T-cell (primary cell): ENCODE data around the gene CTNNA1. TPM values are rescaled to one million over a fixed set of nuclear protein-coding genes. Genes with fewer than 3 reads are reported as not detected.

Source experiments
- ATAC-seq, 4 experiments: fragments of 200-7000 bp in 3 of 4; fragments of 150-1000 bp in 1 of 4; cut with Tn5 transposase; replicated peaks in 1 of 4; 1 replicate in 3 of 4; 2 replicates in 1 of 4; pipeline ENCODE4 v1.10.0; 2021; ENCODE audit warnings: moderate library complexity in 3 of 4, mild to moderate bottlenecking in 2 of 4, moderate number of reproducible peaks in 1 of 4
- CTCF ChIA-PET, 2 donors: fragments of 300-600 bp; sonication (Branson Sonifier 250); formaldehyde crosslinking; loops; one replicate each; lab custom pipeline; 2022; ENCODE audit warnings: antibody characterized with exemption in 2 of 2; lab: Charles Lee
- POLR2A ChIA-PET, 2 donors: fragments of 300-600 bp; sonication (Branson Sonifier 250); formaldehyde crosslinking; loops; one replicate each; lab custom pipeline; 2022; ENCODE audit warnings: antibody characterized with exemption in 2 of 2; lab: Charles Lee
- DNase-seq, 35 experiments: peaks; one replicate each; pipeline versions ENCODE4 v3.0.0 to v3.0.0-alpha.2; 2013 to 2023
- H3K27ac ChIP-seq: one replicate; pipeline ENCODE4 v1.5.1; 2013; ENCODE audit warnings: low read length
- H3K27me3 ChIP-seq, 2 experiments: replicated peaks in 1 of 2; 1 replicate in 1 of 2; 2 replicates in 1 of 2; pipeline versions ENCODE4 v1.6.1 to v1.7.0; 2013; ENCODE audit warnings: low read length in 1 of 2, mixed read lengths in 1 of 2; ENCODE audit not compliant: control insufficient read depth in 2 of 2, insufficient read depth in 2 of 2; ENCODE audit errors: extremely low read depth in 1 of 2
- H3K36me3 ChIP-seq, 2 donors: 1 replicate in 1 of 2; 2 replicates in 1 of 2; pipeline versions ENCODE4 v1.6.1 to v1.7.0; 2013; ENCODE audit warnings: low read length in 1 of 2; ENCODE audit not compliant: control insufficient read depth in 2 of 2, insufficient read depth in 1 of 2; ENCODE audit errors: extremely low read depth in 1 of 2
- H3K4me1 ChIP-seq, 2 experiments: 1 replicate in 1 of 2; 2 replicates in 1 of 2; pipeline versions ENCODE4 v1.6.1 to v1.7.0; 2013; ENCODE audit warnings: low read length in 2 of 2, mixed read lengths in 1 of 2; ENCODE audit not compliant: insufficient read depth in 2 of 2, control insufficient read depth in 1 of 2; ENCODE audit errors: extremely low read depth in 1 of 2
- H3K4me3 ChIP-seq, 2 donors: 1 replicate in 1 of 2; 2 replicates in 1 of 2; pipeline versions ENCODE4 v1.5.1 to v1.7.0; 2013; ENCODE audit warnings: mild to moderate bottlenecking in 2 of 2, low read length in 1 of 2, moderate library complexity in 1 of 2; ENCODE audit not compliant: control insufficient read depth in 1 of 2; ENCODE audit errors: extremely low read depth in 1 of 2
- H3K9me3 ChIP-seq: 2 replicates; pipeline ENCODE4 v1.7.0; 2013
- H3K27ac Mint-ChIP-seq, 2 donors: one replicate each; pipeline ENCODE4 v1.8.0; 2020 to 2021; ENCODE audit warnings: mild to moderate bottlenecking in 2 of 2, mixed read lengths in 2 of 2
- H3K27me3 Mint-ChIP-seq, 2 donors: one replicate each; pipeline ENCODE4 v1.8.0; 2021 to 2022; ENCODE audit warnings: mixed read lengths in 2 of 2
- H3K36me3 Mint-ChIP-seq: one replicate; pipeline ENCODE4 v1.8.0; 2021; ENCODE audit warnings: mixed read lengths
- H3K4me1 Mint-ChIP-seq, 3 donors: one replicate each; pipeline ENCODE4 v1.8.0; 2020 to 2022; ENCODE audit warnings: mixed read lengths in 3 of 3, mild to moderate bottlenecking in 1 of 3
- H3K4me3 Mint-ChIP-seq, 3 donors: one replicate each; pipeline ENCODE4 v1.8.0; 2020 to 2022; ENCODE audit warnings: mild to moderate bottlenecking in 3 of 3, mixed read lengths in 3 of 3, moderate library complexity in 3 of 3
- H3K9me3 Mint-ChIP-seq, 3 donors: one replicate each; pipeline ENCODE4 v1.8.0; 2020 to 2022; ENCODE audit warnings: mixed read lengths in 3 of 3
- WGBS: methylation state at CpG from one replicate; pipeline ENCODE4 v1.1.5; 2013; ENCODE audit warnings: missing lambda C conversion rate; ENCODE audit not compliant: insufficient coverage; 5-methylcytosine and 5-hydroxymethylcytosine counted together
- total RNA-seq, 35 experiments: library from RNA in 6 of 35; stranded (reverse) in 6 of 35; fragments of 120-200 nt in 1 of 35; gene quantifications; one replicate each; pipeline versions ENCODE4 v1.2.1 to v1.2.4 and lab custom pipeline; 2013 to 2026

The CTNNA1 gene
- total RNA-seq, 5 donors from 2014 or later (not counting 1 experiment from before 2014, with no cell fraction given), result 13.5 to 33.3 (median 18.5) TPM

DNA sequence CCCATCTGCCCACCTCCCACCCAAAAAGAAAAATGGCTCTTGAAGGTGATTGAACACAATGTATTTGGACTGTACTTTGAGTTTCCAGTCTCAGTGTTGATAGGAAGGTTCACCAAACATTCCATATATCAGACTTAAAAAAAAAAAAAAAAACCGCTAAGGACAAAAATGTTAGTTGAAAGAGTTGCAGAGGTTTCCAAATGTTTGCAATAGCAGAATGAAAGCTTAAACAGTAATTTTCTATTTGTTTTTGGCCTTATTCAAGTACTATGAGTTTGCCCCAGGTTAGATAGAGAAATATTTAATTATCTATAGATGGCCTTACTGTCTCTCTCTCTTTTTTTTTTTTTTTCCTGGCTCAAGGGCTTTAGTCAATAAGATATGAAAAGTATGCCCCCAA is 115.8 kb downstream of the CTNNA1 start:
- Mint-ChIP-seq H3K27me3 (peaks cover 15 to 21% of the 10 kb centered on the region in 2 donors), H3K36me3 (peaks cover 8% of the 10 kb centered on the region), H3K9me3 (peaks cover 0 to 5% (median 3%) of the 10 kb centered on the region in 3 donors), H3K4me1 (peaks cover 12 to 16% (median 13%) of the 10 kb centered on the region in 3 donors), H3K27ac (no peak overlapping the region), H3K4me3 (no peak overlapping the region)
- Histone ChIP-seq H3K36me3 (no peaks in the 10 kb centered on the region), H3K9me3 (no peaks in the 10 kb centered on the region), H3K4me3 (no peak overlapping the region), H3K27ac (no peak overlapping the region), H3K4me1 (peaks cover 0 to 2% of the 10 kb centered on the region in 2 experiments), H3K27me3 (no peaks in the 10 kb centered on the region)
- DNase-seq (no peak), ATAC-seq (no peak)
- ChIA-PET POLR2A (interaction anchor here in 1 of 2 donors (0.5 kb wide), 1 partner anchor 479 kb away, joined by 6 read pairs; no protein-coding TSS in a partner anchor), CTCF (interaction anchor here in 1 of 2 donors (0.6 to 0.7 kb wide), 2 partner anchors 145 to 403 kb away, joined by 3 read pairs; no protein-coding TSS in a partner anchor)
- no CpG with 5 or more reads among the region's 1 CpG for WGBS

DNA sequence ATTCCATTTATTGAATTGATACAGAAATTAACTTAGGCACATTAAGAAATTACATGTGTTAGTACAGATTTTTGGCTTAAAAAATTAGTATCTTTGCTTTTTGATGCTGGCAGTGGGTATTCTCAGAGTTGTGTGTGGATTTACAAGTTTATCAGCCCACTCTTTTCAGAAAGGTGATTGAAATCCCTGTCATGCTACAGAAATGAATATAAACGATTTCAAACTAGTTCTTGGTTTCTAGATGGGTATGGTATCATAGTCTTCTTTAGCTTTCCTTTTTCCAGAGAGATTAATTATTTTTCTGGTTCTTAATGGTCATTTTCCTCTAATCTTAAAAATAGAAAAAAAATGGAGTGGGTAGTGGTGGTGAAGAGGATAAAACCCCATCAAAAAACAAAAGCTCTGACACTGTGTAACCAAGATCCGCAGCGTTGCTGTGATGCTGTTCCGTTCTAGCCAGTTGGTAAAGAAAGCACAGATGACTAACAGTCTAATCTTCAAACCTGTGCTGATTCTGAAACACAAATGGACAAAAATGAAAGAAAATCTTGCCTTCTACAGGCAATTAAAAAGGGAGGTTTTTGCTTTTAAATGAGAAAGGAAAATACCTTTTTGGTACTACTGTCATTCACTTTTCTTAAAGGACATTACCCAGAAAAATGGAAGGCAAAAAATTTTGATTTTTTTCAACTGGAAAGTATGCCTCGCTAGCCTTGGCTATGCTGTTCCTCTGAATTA is 116.7 kb downstream of the CTNNA1 start:
- ATAC-seq, result no peak
- Mint-ChIP-seq H3K4me1 (peaks cover 12 to 16% (median 13%) of the 10 kb centered on the region in 3 donors), H3K4me3 (no peak overlapping the region), H3K36me3 (peaks cover 3% of the 10 kb centered on the region), H3K27me3 (peaks cover 18 to 21% of the 10 kb centered on the region in 2 donors), H3K9me3 (no peaks in the 10 kb centered on the region), H3K27ac (no peak overlapping the region)
- ChIA-PET CTCF (interaction anchor here in 1 of 2 donors (0.6 to 0.7 kb wide), 2 partner anchors 146 to 402 kb away, joined by 3 read pairs; no protein-coding TSS in a partner anchor), POLR2A (interaction anchor here in 1 of 2 donors (0.7 kb wide), 1 partner anchor 11 kb away, joined by 4 read pairs; no protein-coding TSS in a partner anchor)
- Histone ChIP-seq H3K4me1 (peaks cover 0 to 2% of the 10 kb centered on the region in 2 experiments), H3K27me3 (no peaks in the 10 kb centered on the region), H3K4me3 (no peak overlapping the region), H3K9me3 (no peaks in the 10 kb centered on the region), H3K36me3 (no peaks in the 10 kb centered on the region), H3K27ac (no peak overlapping the region)
- no peak for DNase-seq
- no CpG with 5 or more reads among the region's 5 CpGs for WGBS

DNA sequence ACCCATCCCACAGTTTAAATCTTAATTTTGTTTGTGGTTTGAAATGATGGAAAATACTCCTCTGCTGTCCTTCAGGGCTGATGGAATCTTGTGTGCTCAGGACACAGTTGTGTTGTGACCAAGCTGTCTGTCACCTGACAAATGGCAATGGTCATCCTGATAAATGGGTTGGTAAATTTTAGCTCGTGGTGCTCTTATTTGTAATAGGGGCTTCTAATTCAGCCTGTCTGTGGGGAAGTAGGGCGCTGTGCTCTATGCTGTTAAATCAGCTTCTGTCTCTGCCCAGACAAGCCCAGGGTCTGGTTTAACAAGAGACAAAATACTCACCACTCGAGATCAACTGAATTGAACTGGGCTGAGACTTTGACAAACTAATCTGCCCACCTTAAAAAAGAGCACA is 117.4 kb downstream of the CTNNA1 start:
- WGBS, result 40% methylated on average over 1 of the region's 3 CpGs
- Histone ChIP-seq H3K9me3 (no peaks in the 10 kb centered on the region), H3K27ac (no peak overlapping the region), H3K4me1 (peaks cover 0 to 2% of the 10 kb centered on the region in 2 experiments), H3K4me3 (no peak overlapping the region), H3K36me3 (no peaks in the 10 kb centered on the region), H3K27me3 (no peaks in the 10 kb centered on the region)
- CTCF ChIA-PET, result no interaction called here
- POLR2A ChIA-PET, result interaction anchor here in 1 of 2 donors (0.7 kb wide), 1 partner anchor 10 kb away, joined by 4 read pairs; no protein-coding TSS in a partner anchor
- H3K4me3 Mint-ChIP-seq, result no peak overlapping the region
- peaks cover 3% of the 10 kb centered on the region for H3K36me3 Mint-ChIP-seq
- peaks cover 12 to 16% (median 13%) of the 10 kb centered on the region in 3 donors for H3K4me1 Mint-ChIP-seq
- H3K9me3 Mint-ChIP-seq, result no peaks in the 10 kb centered on the region
- H3K27me3 Mint-ChIP-seq, result peaks cover 16 to 21% of the 10 kb centered on the region in 2 donors
- DNase-seq (no peak), ATAC-seq (no peak)
- H3K27ac Mint-ChIP-seq, result no peak overlapping the region

DNA sequence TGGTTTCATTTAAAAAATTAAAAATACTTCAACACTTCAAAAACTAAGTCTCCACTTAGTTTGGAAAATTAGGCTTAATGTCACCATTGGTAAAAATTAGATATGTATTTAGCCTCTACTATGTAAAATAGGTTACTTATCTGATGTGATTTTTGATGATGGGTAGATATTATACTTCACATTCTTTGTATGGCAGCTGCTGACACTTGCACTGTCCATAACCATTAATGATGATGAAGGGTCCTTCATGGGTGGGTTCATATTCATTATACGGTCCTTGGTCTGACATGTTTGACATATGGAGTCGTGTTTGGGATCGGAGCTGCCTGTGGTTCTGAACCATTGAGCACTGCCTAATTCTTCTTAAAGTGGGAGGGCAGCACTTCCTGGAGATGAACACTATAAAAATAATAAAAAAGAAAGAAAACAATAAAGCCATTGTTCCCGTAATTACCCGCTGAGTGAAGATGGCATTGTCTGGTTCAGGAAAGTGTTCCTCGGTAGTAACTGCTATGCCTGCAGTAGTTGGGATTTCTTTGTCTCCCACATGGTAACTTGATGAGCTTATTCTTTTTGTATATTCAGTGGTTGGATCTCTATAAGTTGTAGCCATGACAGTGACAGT is 119.7 kb downstream of the CTNNA1 start:
- Mint-ChIP-seq H3K4me1 (peaks cover 12 to 16% (median 13%) of the 10 kb centered on the region in 3 donors), H3K27me3 (peaks cover 16 to 21% of the 10 kb centered on the region in 2 donors), H3K4me3 (no peak overlapping the region), H3K9me3 (no peaks in the 10 kb centered on the region), H3K27ac (no peak overlapping the region), H3K36me3 (no peaks in the 10 kb centered on the region)
- Histone ChIP-seq H3K4me3 (no peak overlapping the region), H3K36me3 (no peaks in the 10 kb centered on the region), H3K9me3 (no peaks in the 10 kb centered on the region), H3K4me1 (peaks cover 0 to 2% of the 10 kb centered on the region in 2 experiments), H3K27me3 (no peaks in the 10 kb centered on the region), H3K27ac (no peak overlapping the region)
- ChIA-PET CTCF (no interaction called here), POLR2A (interaction anchor here in 1 of 2 donors (0.5 kb wide), 1 partner anchor 127 kb away, joined by 4 read pairs; no protein-coding TSS in a partner anchor)
- DNase-seq (no peak), ATAC-seq (no peak)
- 100% methylated on average over 2 of the region's 6 CpGs for WGBS

DNA sequence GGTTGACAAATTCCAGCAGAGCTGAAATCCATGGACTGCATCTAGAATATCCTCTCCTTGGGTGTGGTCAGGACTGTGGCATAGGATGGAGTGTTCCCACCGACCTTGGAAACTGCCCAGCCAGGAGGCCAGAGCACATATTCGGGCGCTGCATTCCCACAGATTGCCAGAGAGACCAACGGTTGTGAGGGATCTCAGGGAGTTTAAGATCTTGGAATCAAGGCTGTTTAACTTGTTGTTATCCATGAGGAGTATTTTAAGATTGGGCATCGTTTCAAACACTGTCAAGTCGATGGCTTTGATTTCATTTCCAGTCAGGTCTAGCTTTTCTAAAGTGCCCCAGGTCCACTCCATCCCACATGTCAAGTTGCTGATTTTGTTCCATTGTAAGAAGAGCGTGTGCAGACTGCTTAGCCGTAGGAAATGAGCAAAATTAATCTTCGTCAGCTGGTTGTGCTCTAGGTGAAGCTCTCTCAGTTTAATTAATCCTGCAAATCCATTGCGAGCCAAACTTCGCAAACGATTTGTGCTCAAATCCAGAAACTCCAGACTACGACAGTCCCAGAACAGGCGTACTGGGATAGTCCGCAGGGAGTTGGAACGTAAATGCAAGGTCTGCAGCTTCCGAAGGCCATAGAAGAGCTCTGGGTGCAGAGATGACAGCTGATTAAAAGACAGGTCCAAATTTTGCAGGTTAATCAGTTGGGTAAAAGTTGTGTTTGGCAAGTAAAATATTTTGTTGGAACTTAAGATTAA is 120.4 kb downstream of the CTNNA1 start:
- 90% methylated on average over 15 of the region's 17 CpGs for WGBS
- no peaks in the 10 kb centered on the region for H3K36me3 ChIP-seq
- no peaks in the 10 kb centered on the region for H3K9me3 ChIP-seq
- DNase-seq (no peak), ATAC-seq (no peak)
- no peaks in the 10 kb centered on the region for H3K36me3 Mint-ChIP-seq
- H3K27ac Mint-ChIP-seq, result no peak overlapping the region
- ChIA-PET POLR2A (no interaction called here), CTCF (no interaction called here)
- no peaks in the 10 kb centered on the region for H3K9me3 Mint-ChIP-seq
- H3K4me1 ChIP-seq, result peaks cover 0 to 2% of the 10 kb centered on the region in 2 experiments
- peaks cover 16 to 21% of the 10 kb centered on the region in 2 donors for H3K27me3 Mint-ChIP-seq
- no peak overlapping the region for H3K4me3 ChIP-seq
- no peak overlapping the region for H3K27ac ChIP-seq
- H3K4me1 Mint-ChIP-seq, result peaks cover 12 to 16% (median 13%) of the 10 kb centered on the region in 3 donors
- no peak overlapping the region for H3K4me3 Mint-ChIP-seq
- no peaks in the 10 kb centered on the region for H3K27me3 ChIP-seq

DNA sequence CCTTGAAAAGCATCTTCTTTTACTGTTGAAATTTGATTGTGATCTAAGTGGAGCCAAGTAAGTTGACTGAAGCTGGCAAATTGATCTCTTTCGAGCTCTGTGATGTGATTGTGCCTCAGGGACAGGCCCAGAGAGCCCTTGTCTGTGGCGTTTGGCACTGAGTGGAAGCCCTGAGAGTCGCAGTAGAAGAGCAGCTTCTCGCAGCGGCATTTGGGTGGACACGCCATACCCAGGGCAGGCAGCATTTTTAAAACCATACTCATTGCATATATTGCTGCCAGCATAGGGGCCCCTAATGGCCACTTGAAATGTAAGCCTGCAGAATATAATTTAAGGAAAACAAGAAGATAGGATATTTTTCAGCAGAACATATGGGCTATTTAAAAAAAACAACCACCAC is 121.0 kb downstream of the CTNNA1 start:
- H3K27ac Mint-ChIP-seq, result no peak overlapping the region
- peaks cover 12 to 16% (median 13%) of the 10 kb centered on the region in 3 donors for H3K4me1 Mint-ChIP-seq
- no peak overlapping the region for H3K4me3 Mint-ChIP-seq
- Histone ChIP-seq H3K4me3 (no peak overlapping the region), H3K36me3 (no peaks in the 10 kb centered on the region), H3K27ac (no peak overlapping the region), H3K9me3 (no peaks in the 10 kb centered on the region), H3K4me1 (peaks cover 0 to 2% of the 10 kb centered on the region in 2 experiments), H3K27me3 (no peaks in the 10 kb centered on the region)
- POLR2A ChIA-PET, result no interaction called here
- DNase-seq, result no peak
- 72% methylated on average over 2 of the region's 6 CpGs for WGBS
- ATAC-seq, result no peak
- H3K36me3 Mint-ChIP-seq, result no peaks in the 10 kb centered on the region
- CTCF ChIA-PET, result no interaction called here
- no peaks in the 10 kb centered on the region for H3K9me3 Mint-ChIP-seq
- peaks cover 16 to 21% of the 10 kb centered on the region in 2 donors for H3K27me3 Mint-ChIP-seq
